Measurements from ENCODE around the gene HEPACAM2. TPM values are rescaled to one million over a fixed set of nuclear protein-coding genes. Genes with fewer than 3 reads are reported as not detected.

Gene HEPACAM2
- total RNA-seq, 1 donor from 2014 or later: 31.7 TPM

GRCh38 chr7:93188870-93189634, 37.2 kb downstream of the HEPACAM2 start:
- Mint-ChIP-seq H3K4me3 (ENCODE audit: low read depth) (no peak overlapping the region), H3K4me1 (ENCODE audit: low read depth) (no peaks in the 10 kb centered on the region), H3K27ac (no peak overlapping the region), H3K27me3 (peaks cover 51% of the 10 kb centered on the region), H3K36me3 (ENCODE audit: insufficient read depth) (no peaks in the 10 kb centered on the region), H3K9me3 (ENCODE audit: low read depth) (no peaks in the 10 kb centered on the region)
- TF ChIP-seq, protein P1, sequence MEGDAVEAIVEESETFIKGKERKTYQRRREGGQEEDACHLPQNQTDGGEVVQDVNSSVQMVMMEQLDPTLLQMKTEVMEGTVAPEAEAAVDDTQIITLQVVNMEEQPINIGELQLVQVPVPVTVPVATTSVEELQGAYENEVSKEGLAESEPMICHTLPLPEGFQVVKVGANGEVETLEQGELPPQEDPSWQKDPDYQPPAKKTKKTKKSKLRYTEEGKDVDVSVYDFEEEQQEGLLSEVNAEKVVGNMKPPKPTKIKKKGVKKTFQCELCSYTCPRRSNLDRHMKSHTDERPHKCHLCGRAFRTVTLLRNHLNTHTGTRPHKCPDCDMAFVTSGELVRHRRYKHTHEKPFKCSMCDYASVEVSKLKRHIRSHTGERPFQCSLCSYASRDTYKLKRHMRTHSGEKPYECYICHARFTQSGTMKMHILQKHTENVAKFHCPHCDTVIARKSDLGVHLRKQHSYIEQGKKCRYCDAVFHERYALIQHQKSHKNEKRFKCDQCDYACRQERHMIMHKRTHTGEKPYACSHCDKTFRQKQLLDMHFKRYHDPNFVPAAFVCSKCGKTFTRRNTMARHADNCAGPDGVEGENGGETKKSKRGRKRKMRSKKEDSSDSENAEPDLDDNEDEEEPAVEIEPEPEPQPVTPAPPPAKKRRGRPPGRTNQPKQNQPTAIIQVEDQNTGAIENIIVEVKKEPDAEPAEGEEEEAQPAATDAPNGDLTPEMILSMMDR (IDR thresholded peaks at IDR 0.05; ENCODE audit: unreplicated experiment): no peak
- no peak for DNase-seq (ENCODE audit: low spot score, unreplicated experiment)

DNA sequence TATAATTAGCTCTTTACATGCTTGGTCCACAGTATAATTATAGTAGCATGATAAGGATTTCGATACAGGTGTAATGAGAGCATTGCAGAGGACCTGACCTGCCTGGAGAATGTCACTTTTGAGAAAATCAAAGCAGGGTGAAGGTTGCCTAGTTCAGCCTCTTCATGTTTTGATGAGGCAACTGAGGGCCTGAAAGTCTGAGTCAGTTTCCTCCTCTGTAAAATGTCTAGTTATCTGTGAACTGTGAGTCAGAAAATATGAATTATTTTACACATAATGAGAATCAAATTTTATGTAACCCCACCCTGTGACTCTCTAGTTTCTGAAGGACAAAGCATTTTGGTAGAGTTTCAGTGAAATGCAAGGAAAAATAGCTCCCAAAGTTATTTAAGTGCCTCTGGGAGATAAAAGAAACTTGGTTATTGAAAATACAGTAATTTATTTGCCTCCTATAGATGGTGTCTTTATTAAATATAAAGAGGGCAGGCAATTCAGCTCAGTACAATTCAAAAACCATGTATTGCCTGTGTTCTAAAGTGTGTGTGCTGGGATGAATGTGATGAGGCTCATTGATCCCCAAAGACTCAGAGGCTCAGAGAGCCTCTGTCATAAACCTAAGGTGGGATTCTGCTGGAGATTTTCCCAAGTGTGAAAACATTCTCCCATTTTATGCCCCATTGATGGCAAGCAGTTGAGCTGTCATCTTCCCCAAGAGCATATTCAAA, 40.8 kb downstream of the HEPACAM2 start:
- DNase-seq (ENCODE audit: low spot score, unreplicated experiment): no peak
- Mint-ChIP-seq H3K36me3 (ENCODE audit: insufficient read depth) (no peaks in the 10 kb centered on the region), H3K27ac (no peak overlapping the region), H3K9me3 (ENCODE audit: low read depth) (no peaks in the 10 kb centered on the region), H3K4me1 (ENCODE audit: low read depth) (no peaks in the 10 kb centered on the region), H3K27me3 (peaks cover 43% of the 10 kb centered on the region), H3K4me3 (ENCODE audit: low read depth) (no peak overlapping the region)
- TF ChIP-seq, protein P1 (IDR thresholded peaks at IDR 0.05; ENCODE audit: unreplicated experiment): no peak

- Mint-ChIP-seq H3K36me3 (ENCODE audit: insufficient read depth) (no peaks in the 10 kb centered on the region), H3K9me3 (ENCODE audit: low read depth) (no peaks in the 10 kb centered on the region), H3K27me3 (peaks cover 23% of the 10 kb centered on the region), H3K4me1 (ENCODE audit: low read depth) (no peaks in the 10 kb centered on the region), H3K27ac (no peak overlapping the region), H3K4me3 (ENCODE audit: low read depth) (no peak overlapping the region)
- DNase-seq (ENCODE audit: low spot score, unreplicated experiment): no peak
- TF ChIP-seq, protein P1 (IDR thresholded peaks at IDR 0.05; ENCODE audit: unreplicated experiment): no peak
Measured at GRCh38 chr7:93179173-93179572, 47.1 kb downstream of the HEPACAM2 start.

DNA sequence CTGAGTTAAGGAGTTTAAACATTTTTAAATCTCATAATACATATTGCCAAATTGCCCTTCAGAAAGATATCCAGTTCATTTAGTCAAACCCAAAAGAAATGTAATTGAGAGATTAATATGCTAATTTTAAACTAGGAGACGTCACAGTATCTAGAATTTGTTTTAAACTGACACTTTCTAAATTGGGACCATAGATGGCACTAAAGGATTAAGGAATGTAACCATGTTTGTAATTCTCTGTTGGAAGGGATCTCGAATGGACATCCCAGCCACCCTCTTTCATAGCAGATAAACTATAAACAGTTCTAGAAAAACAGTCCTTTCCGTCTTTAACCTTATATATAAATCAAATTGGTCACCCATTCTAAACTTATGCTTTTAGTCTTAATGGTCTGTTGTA, 48.1 kb downstream of the HEPACAM2 start:
- no peak for DNase-seq (ENCODE audit: low spot score, unreplicated experiment)
- TF ChIP-seq, protein P1 (IDR thresholded peaks at IDR 0.05; ENCODE audit: unreplicated experiment): peak; percentile 16
- no peaks in the 10 kb centered on the region for H3K4me1 Mint-ChIP-seq (ENCODE audit: low read depth)
- peaks cover 17% of the 10 kb centered on the region for H3K27me3 Mint-ChIP-seq
- H3K27ac Mint-ChIP-seq: no peak overlapping the region
- H3K36me3 Mint-ChIP-seq (ENCODE audit: insufficient read depth): no peaks in the 10 kb centered on the region
- no peak overlapping the region for H3K4me3 Mint-ChIP-seq (ENCODE audit: low read depth)
- H3K9me3 Mint-ChIP-seq (ENCODE audit: low read depth): peaks cover 6% of the 10 kb centered on the region

DNA sequence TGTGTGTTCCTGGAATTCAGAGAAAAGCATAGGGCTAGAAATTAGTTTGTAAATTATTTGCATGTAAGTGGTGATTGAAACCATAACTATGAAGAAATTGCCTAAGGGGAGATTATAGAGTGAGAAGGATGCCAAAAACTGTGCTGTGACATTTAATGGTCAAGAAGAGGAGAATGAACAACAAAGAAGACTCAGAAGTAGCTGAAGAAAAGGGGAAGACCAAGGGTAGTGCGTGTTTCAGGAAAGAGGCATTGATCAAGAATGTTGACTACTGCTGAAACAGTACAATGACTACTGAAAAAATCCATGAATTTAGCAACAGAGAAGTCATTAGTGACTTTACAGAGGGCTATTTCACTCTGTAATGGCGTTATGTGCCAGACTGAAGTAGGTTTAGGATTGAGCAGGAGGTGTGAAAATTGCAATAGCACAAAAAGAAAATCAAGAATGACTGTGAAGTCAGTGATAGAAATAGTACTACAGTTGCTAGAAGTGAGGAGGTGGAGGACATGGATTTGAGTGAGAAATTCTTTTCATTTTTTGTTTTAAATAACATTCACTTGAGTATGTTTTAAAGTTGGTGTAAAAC, 49.2 kb downstream of the HEPACAM2 start:
- Mint-ChIP-seq H3K27me3 (peaks cover 10% of the 10 kb centered on the region), H3K36me3 (ENCODE audit: insufficient read depth) (no peaks in the 10 kb centered on the region), H3K9me3 (ENCODE audit: low read depth) (peaks cover 14% of the 10 kb centered on the region), H3K27ac (no peak overlapping the region), H3K4me1 (ENCODE audit: low read depth) (no peaks in the 10 kb centered on the region), H3K4me3 (ENCODE audit: low read depth) (no peak overlapping the region)
- TF ChIP-seq, protein P1 (IDR thresholded peaks at IDR 0.05; ENCODE audit: unreplicated experiment): no peak
- DNase-seq (ENCODE audit: low spot score, unreplicated experiment): no peak
